Activated B cell treated with CpG ODN at 0.5 μM for 24 hours (primary cell): ENCODE data around the gene RCSD1. TPM values are rescaled to one million over a fixed set of nuclear protein-coding genes. Genes with fewer than 3 reads are reported as not detected.

Source experiments
- ATAC-seq: fragments of 200-7000 bp; cut with Tn5 transposase; one replicate; pipeline ENCODE4 v1.10.0; 2021; ENCODE audit warnings: low read depth, mild to moderate bottlenecking, moderate library complexity
- CTCF ChIA-PET: fragments of 350-600 bp; sonication (Branson Sonifier 250); formaldehyde crosslinking; loops from one replicate; lab custom pipeline; 2021; ENCODE audit warnings: antibody characterized with exemption; lab: Charles Lee
- POLR2A ChIA-PET: fragments of 350-600 bp; sonication (Branson Sonifier 250); formaldehyde crosslinking; loops from one replicate; lab custom pipeline; 2021; ENCODE audit warnings: antibody characterized with exemption; lab: Charles Lee
- DNase-seq: peaks from one replicate; pipeline ENCODE4 v3.0.0; 2022
- H3K27ac Mint-ChIP-seq: one replicate; pipeline ENCODE4 v1.8.0; 2020; ENCODE audit warnings: mixed read lengths
- H3K27me3 Mint-ChIP-seq: one replicate; pipeline ENCODE4 v1.8.0; 2021; ENCODE audit warnings: mixed read lengths
- H3K36me3 Mint-ChIP-seq: one replicate; pipeline ENCODE4 v1.8.0; 2021; ENCODE audit warnings: low read depth, mixed read lengths
- H3K4me1 Mint-ChIP-seq: one replicate; pipeline ENCODE4 v1.8.0; 2021; ENCODE audit warnings: mixed read lengths
- H3K4me3 Mint-ChIP-seq: one replicate; pipeline ENCODE4 v1.8.0; 2020; ENCODE audit warnings: mild to moderate bottlenecking, mixed read lengths
- H3K9me3 Mint-ChIP-seq: one replicate; pipeline ENCODE4 v1.8.0; 2020; ENCODE audit warnings: mixed read lengths
- intact Hi-C: fragments of 100-400 bp; cut with micrococcal nuclease; formaldehyde crosslinking; loops from one replicate; pipeline ENCODE4 v1.15.1; 2024
- total RNA-seq: library from RNA; stranded (reverse); gene quantifications from 2 replicates; pipeline ENCODE4 v1.2.3, GENCODE V29; 2022
- TF ChIP-seq, protein P1 (sequence below): fragments of 200-600 bp; IDR thresholded peaks from one replicate; pipeline ENCODE4 v1.8.0; 2022; ENCODE audit warnings: antibody characterized with exemption, mild to moderate bottlenecking

RCSD1 gene
- total RNA-seq, 1 donor from 2014 or later, result 185 TPM

DNA sequence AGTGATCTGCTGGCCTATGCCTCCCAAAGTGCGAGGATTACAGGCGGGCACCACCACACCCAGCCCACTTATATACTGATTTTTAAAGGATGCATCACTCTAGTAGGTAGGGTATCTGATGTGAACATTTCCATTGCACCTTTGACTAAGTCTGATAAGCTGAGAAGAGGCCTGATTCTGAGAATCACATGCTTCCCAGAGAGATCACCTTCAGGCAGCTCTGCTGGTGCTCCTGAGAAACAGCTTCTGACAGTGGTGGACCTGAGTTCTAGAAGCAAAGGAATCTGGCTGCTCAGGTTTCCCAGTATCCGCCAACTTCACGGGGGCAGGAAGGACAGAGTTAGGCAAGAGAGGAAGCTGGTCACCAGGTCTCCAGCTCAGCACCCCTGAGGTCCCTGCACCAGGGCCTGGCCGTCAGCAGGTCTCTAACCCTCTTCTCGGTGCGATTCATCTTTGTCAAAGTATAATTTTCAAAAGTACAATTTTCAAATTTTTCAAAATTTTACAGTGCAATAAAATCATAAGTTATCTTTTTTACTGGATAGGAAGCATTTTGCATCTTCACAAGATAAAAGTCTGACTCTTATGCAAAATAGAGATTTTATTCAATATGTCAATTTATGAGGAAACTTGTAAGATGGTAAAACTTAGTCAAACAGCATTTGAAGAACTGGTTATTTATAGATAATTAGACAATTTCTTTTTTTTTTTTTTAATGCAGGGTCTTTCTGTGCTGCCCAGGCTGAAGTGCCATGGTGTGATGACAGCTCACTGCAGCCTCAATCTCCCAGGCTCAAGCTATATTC lies 65.9 kb downstream of the RCSD1 start:
- ChIA-PET POLR2A (interaction anchor here (1.4 kb wide), 1 partner anchor 11 kb away, joined by 3 read pairs; no protein-coding TSS in a partner anchor), CTCF (interaction anchor here (3.1 kb wide), 1 partner anchor 96 kb away, joined by 13 read pairs; no protein-coding TSS in a partner anchor)
- H3K4me1 Mint-ChIP-seq, result peaks cover 22% of the 10 kb centered on the region
- no peak for ATAC-seq
- TF ChIP-seq, protein P1, sequence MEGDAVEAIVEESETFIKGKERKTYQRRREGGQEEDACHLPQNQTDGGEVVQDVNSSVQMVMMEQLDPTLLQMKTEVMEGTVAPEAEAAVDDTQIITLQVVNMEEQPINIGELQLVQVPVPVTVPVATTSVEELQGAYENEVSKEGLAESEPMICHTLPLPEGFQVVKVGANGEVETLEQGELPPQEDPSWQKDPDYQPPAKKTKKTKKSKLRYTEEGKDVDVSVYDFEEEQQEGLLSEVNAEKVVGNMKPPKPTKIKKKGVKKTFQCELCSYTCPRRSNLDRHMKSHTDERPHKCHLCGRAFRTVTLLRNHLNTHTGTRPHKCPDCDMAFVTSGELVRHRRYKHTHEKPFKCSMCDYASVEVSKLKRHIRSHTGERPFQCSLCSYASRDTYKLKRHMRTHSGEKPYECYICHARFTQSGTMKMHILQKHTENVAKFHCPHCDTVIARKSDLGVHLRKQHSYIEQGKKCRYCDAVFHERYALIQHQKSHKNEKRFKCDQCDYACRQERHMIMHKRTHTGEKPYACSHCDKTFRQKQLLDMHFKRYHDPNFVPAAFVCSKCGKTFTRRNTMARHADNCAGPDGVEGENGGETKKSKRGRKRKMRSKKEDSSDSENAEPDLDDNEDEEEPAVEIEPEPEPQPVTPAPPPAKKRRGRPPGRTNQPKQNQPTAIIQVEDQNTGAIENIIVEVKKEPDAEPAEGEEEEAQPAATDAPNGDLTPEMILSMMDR, result no peak
- intact Hi-C loops, result no loop called here
- no peaks in the 10 kb centered on the region for H3K9me3 Mint-ChIP-seq
- no peak for DNase-seq
- H3K4me3 Mint-ChIP-seq, result no peak overlapping the region
- H3K27me3 Mint-ChIP-seq, result no peaks in the 10 kb centered on the region
- H3K27ac Mint-ChIP-seq, result peak overlapping the region; percentile 61
- peaks cover 95% of the 10 kb centered on the region for H3K36me3 Mint-ChIP-seq

DNA sequence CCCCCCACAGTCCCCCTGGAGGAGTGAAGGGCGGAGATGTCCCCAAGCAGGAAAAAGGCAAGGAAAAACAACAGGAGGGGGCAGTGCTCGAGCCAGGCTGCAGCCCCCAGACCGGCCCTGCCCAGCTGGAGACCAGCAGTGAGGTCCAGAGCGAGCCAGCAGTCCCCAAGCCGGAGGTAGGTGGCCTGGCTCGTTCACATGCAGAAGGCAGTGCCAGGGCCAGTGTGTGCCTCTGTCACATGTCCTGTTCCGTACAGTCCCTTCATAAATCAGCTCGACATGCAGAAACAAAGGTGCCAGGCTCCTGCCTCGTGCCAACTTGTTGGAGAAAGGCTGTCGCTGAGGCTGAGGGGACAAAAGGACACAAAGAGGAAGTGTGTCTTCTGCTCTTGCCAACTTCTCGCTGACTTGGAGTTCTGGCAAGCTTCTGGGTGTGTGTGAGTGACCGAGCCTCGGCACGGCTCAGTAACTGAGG lies 67.7 kb downstream of the RCSD1 start:
- TF ChIP-seq, protein P1, result no peak
- Mint-ChIP-seq H3K4me3 (no peak overlapping the region), H3K9me3 (no peaks in the 10 kb centered on the region), H3K27ac (peak overlapping the region; percentile 61), H3K4me1 (peaks cover 22% of the 10 kb centered on the region), H3K27me3 (no peaks in the 10 kb centered on the region), H3K36me3 (peaks cover 93% of the 10 kb centered on the region)
- ChIA-PET CTCF (interaction anchor here (1.4 to 2.5 kb wide), 2 partner anchors 10 to 99 kb away, joined by 3 to 12 read pairs; no protein-coding TSS in a partner anchor), POLR2A (interaction anchor here (2.1 to 2.6 kb wide), 2 partner anchors 11 to 17 kb away, joined by 6 to 12 read pairs; no protein-coding TSS in a partner anchor)
- ATAC-seq, result peak; percentile 21
- DNase-seq, result no peak
- intact Hi-C loops, result no loop called here

DNA sequence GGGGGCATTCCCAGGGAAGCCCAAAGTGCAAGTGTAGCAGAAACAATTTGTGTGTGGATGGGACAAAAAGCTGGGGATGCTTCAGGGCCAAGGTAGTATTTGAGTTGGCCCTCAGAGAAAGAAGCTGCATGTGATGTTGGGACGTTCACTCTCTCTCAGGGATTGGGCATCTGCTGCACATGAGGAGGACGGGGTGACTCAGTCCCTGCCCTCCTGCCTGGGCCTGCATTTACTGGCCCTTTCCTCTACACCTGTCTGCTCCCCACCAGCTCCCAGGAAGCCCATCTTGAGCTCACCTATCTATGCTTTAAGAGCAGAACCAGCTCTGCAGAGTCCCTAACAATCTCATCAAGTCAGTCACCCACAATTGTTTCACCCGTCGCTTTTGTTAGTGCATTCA lies 68.3 kb downstream of the RCSD1 start:
- no peaks in the 10 kb centered on the region for H3K9me3 Mint-ChIP-seq
- intact Hi-C loops, result no loop called here
- POLR2A ChIA-PET, result interaction anchor here (2.1 to 2.6 kb wide), 2 partner anchors 10 to 16 kb away, joined by 6 to 12 read pairs; no protein-coding TSS in a partner anchor
- peaks cover 28% of the 10 kb centered on the region for H3K4me1 Mint-ChIP-seq
- ATAC-seq (no peak), DNase-seq (no peak)
- peak overlapping the region; percentile 61 for H3K27ac Mint-ChIP-seq
- CTCF ChIA-PET, result interaction anchor here (1.4 to 2.5 kb wide), 2 partner anchors 10 to 99 kb away, joined by 3 to 12 read pairs; no protein-coding TSS in a partner anchor
- TF ChIP-seq, protein P1, result no peak
- no peak overlapping the region for H3K4me3 Mint-ChIP-seq
- peaks cover 93% of the 10 kb centered on the region for H3K36me3 Mint-ChIP-seq
- no peaks in the 10 kb centered on the region for H3K27me3 Mint-ChIP-seq

DNA sequence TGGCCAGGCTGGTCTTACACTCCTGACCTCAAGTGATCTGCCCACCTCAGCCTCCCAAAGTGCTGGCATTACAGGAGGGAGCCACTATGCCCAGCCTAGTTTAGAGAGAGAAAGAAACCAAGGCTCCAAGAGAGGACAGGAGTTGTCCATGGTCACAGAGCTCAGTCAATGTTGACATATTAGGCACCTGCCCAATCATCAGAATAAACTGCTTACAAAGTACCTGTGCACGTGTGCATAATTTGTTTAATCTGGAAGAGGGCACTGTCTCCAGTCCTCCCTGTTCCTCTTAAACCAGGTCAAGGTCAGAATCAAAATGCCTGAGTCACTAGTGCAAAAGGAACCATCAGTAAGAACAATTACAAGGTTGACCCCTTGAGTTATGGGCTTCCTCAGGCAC lies 71.5 kb downstream of the RCSD1 start:
- TF ChIP-seq, protein P1, result no peak
- ChIA-PET POLR2A (interaction anchor here (0.6 kb wide), 1 partner anchor 52 kb away, joined by 3 read pairs; no protein-coding TSS in a partner anchor), CTCF (interaction anchor here (1.2 kb wide), 1 partner anchor 14 kb away, joined by 3 read pairs; no protein-coding TSS in a partner anchor)
- H3K36me3 Mint-ChIP-seq, result peaks cover 95% of the 10 kb centered on the region
- no peak for DNase-seq
- H3K4me3 Mint-ChIP-seq, result no peak overlapping the region
- intact Hi-C loops, result no loop called here
- H3K27me3 Mint-ChIP-seq, result no peaks in the 10 kb centered on the region
- no peaks in the 10 kb centered on the region for H3K9me3 Mint-ChIP-seq
- no peak for ATAC-seq
- peak overlapping the region; percentile 24 for H3K27ac Mint-ChIP-seq
- peaks cover 56% of the 10 kb centered on the region for H3K4me1 Mint-ChIP-seq

DNA sequence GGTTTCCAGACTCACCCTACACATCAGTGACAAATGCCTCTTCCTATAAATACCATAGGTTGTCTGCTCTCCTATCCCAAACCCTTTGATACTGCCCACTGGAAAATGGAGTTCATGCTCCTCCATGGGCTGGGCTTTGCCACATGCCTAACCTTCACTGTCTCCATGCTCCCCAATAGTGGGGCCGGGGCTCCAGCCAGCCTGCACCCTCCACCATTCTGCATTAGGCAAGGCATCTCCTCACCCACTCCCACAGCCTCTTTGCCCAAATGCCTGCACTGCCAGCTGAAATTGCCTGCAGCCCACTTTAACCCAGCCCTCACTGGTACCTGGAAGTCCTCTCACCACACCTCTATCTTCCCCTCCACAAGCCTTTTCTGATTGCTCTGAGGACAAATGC lies 73.5 kb downstream of the RCSD1 start:
- ATAC-seq (no peak), DNase-seq (no peak)
- ChIA-PET CTCF (interaction anchor here (1.2 to 2.7 kb wide), 2 partner anchors 16 to 103 kb away, joined by 3 to 10 read pairs; no protein-coding TSS in a partner anchor), POLR2A (interaction anchor here (0.5 to 1.8 kb wide), 2 partner anchors 12 to 35 kb away, joined by 4 to 8 read pairs; no protein-coding TSS in a partner anchor)
- Mint-ChIP-seq H3K4me3 (no peak overlapping the region), H3K36me3 (peaks cover 88% of the 10 kb centered on the region), H3K27me3 (no peaks in the 10 kb centered on the region), H3K9me3 (no peaks in the 10 kb centered on the region), H3K27ac (peak overlapping the region; percentile 60), H3K4me1 (peaks cover 69% of the 10 kb centered on the region)
- TF ChIP-seq, protein P1, result no peak
- intact Hi-C loops, result no loop called here
